HEK293 (cell line): Measurements from ENCODE around the gene CPB2.

Source experiments
- CTCF ChIA-PET: fragments of 350-600 bp; formaldehyde crosslinking; extraction: SDS; loops from one replicate; lab custom pipeline; 2021; ENCODE audit warnings: antibody characterized with exemption; lab: Yijun Ruan, JAX
- POLR2A ChIA-PET: fragments of 300-600 bp; formaldehyde crosslinking; extraction: SDS; loops from one replicate; lab custom pipeline; 2020; ENCODE audit warnings: antibody characterized with exemption, inconsistent platforms; lab: Yijun Ruan, JAX
- H3K27ac ChIP-seq: fragments of 200-500 bp; sonication (Bioruptor generic); 2 replicates; pipeline ENCODE4 v1.5.1; 2014; ENCODE audit warnings: low read depth, low read length, control low read depth, inconsistent platforms; ENCODE audit errors: extremely low read depth
- H3K36me3 ChIP-seq, 2 experiments: fragments of 200-500 bp in 1 of 2; sonication (Bioruptor generic) in 1 of 2; 1 replicate in 1 of 2; 2 replicates in 1 of 2; pipeline ENCODE4 v1.5.1; 2014 to 2017; ENCODE audit warnings: inconsistent platforms in 2 of 2, low read length in 2 of 2; ENCODE audit not compliant: control insufficient read depth in 2 of 2, insufficient read depth in 1 of 2
- H3K4me1 ChIP-seq: fragments of 200-500 bp; sonication (Bioruptor generic); 2 replicates; pipeline ENCODE4 v1.5.1; 2014; ENCODE audit warnings: mild to moderate bottlenecking, low read length, inconsistent platforms; ENCODE audit not compliant: control insufficient read depth, insufficient read depth
- H3K4me3 ChIP-seq: 2 replicates; pipeline ENCODE4 v1.5.1; 2011; ENCODE audit warnings: low read depth, mild to moderate bottlenecking, control low read depth, low read length, moderate library complexity
- H3K9me3 ChIP-seq: fragments of 200-500 bp; sonication (Bioruptor generic); 2 replicates; pipeline ENCODE4 v1.5.1; 2014; ENCODE audit warnings: low read depth, low read length, inconsistent platforms; ENCODE audit not compliant: control insufficient read depth, insufficient read depth
- BCL11A ChIP-seq: fragments of 450-650 bp; formaldehyde crosslinking; IDR thresholded peaks from 2 replicates; pipeline ENCODE4 v1.5.1; 2016; ENCODE audit warnings: low read depth, missing biosample characterization, missing genetic modification characterization
- GFI1B ChIP-seq: fragments of 450-650 bp; formaldehyde crosslinking; IDR thresholded peaks from 2 replicates; pipeline ENCODE4 v1.5.1; 2016; ENCODE audit warnings: missing biosample characterization, missing genetic modification characterization
- GLI4 ChIP-seq: fragments of 450-650 bp; formaldehyde crosslinking; IDR thresholded peaks from 2 replicates; pipeline ENCODE4 v1.5.1; 2016; ENCODE audit warnings: missing biosample characterization, missing genetic modification characterization
- PBX3 ChIP-seq: sonication (generic); formaldehyde crosslinking; IDR thresholded peaks from 2 replicates; pipeline ENCODE4 v1.8.1; 2022; ENCODE audit warnings: mild to moderate bottlenecking, moderate library complexity, missing genetic modification reagents
- PRDM2 ChIP-seq: fragments of 450-650 bp; formaldehyde crosslinking; IDR thresholded peaks from 2 replicates; pipeline ENCODE4 v1.5.1; 2016; ENCODE audit warnings: missing biosample characterization, missing genetic modification characterization, borderline replicate concordance
- PRDM6 ChIP-seq: fragments of 450-650 bp; formaldehyde crosslinking; IDR thresholded peaks from 2 replicates; pipeline ENCODE4 v1.5.1; 2017; ENCODE audit warnings: missing biosample characterization, missing genetic modification characterization
- SALL2 ChIP-seq: fragments of 450-650 bp; formaldehyde crosslinking; IDR thresholded peaks from 2 replicates; pipeline ENCODE4 v1.5.0; 2017; ENCODE audit warnings: missing biosample characterization, mild to moderate bottlenecking, missing genetic modification characterization, borderline replicate concordance
- TRIM28 ChIP-seq: IDR thresholded peaks from 2 replicates; pipeline ENCODE4 v1.6.1; 2011; ENCODE audit warnings: low read length, control low read depth, borderline replicate concordance
- YY1 ChIP-seq: fragments of 450-650 bp; formaldehyde crosslinking; IDR thresholded peaks from 2 replicates; pipeline ENCODE4 v1.5.1; 2018; ENCODE audit warnings: missing biosample characterization, missing genetic modification characterization
- ZBTB17 ChIP-seq: fragments of 450-650 bp; formaldehyde crosslinking; IDR thresholded peaks from 2 replicates; pipeline ENCODE4 v1.5.1; 2016; ENCODE audit warnings: missing biosample characterization, missing genetic modification characterization
- ZFP3 ChIP-seq: fragments of 450-650 bp; formaldehyde crosslinking; IDR thresholded peaks from 2 replicates; pipeline ENCODE4 v1.5.1; 2016; ENCODE audit warnings: low read depth, missing biosample characterization, missing genetic modification characterization
- ZNF2 ChIP-seq: fragments of 450-650 bp; formaldehyde crosslinking; IDR thresholded peaks from 2 replicates; pipeline ENCODE4 v1.5.1; 2016; ENCODE audit warnings: missing biosample characterization, missing genetic modification characterization
- ZNF26 ChIP-seq: fragments of 450-650 bp; formaldehyde crosslinking; IDR thresholded peaks from 2 replicates; pipeline ENCODE4 v1.5.1; 2016; ENCODE audit warnings: missing biosample characterization, missing genetic modification characterization
- ZNF416 ChIP-seq: fragments of 450-650 bp; formaldehyde crosslinking; IDR thresholded peaks from 2 replicates; pipeline ENCODE4 v1.5.1; 2016; ENCODE audit warnings: missing biosample characterization, missing genetic modification characterization
- ZNF488 ChIP-seq: fragments of 450-650 bp; formaldehyde crosslinking; IDR thresholded peaks from 2 replicates; pipeline ENCODE4 v1.5.1; 2016; ENCODE audit warnings: missing biosample characterization, missing genetic modification characterization
- ZNF501 ChIP-seq: fragments of 450-650 bp; formaldehyde crosslinking; IDR thresholded peaks from 2 replicates; pipeline ENCODE4 v1.5.1; 2016; ENCODE audit warnings: missing biosample characterization, missing genetic modification characterization
- ZNF529 ChIP-seq: fragments of 450-650 bp; formaldehyde crosslinking; IDR thresholded peaks from 2 replicates; pipeline ENCODE4 v1.5.1; 2017; ENCODE audit warnings: missing genetic modification characterization, missing biosample characterization; ENCODE audit not compliant: insufficient replicate concordance
- ZNF658 ChIP-seq: fragments of 450-650 bp; formaldehyde crosslinking; IDR thresholded peaks from 2 replicates; pipeline ENCODE4; 2016; ENCODE audit warnings: missing biosample characterization, missing genetic modification characterization
- ZNF707 ChIP-seq: fragments of 450-650 bp; formaldehyde crosslinking; IDR thresholded peaks from 2 replicates; pipeline ENCODE4 v1.5.1; 2016; ENCODE audit warnings: missing biosample characterization, missing genetic modification characterization
- ZSCAN23 ChIP-seq: fragments of 450-650 bp; formaldehyde crosslinking; IDR thresholded peaks from 2 replicates; pipeline ENCODE4 v1.5.1; 2016; ENCODE audit warnings: missing biosample characterization, missing genetic modification characterization

The CPB2 gene

GRCh38 chr13:46022481-46022880, 82.4 kb downstream of the CPB2 start:
- CTCF ChIA-PET = no interaction called here
- H3K36me3 ChIP-seq = peaks cover 8 to 18% of the 10 kb centered on the region in 2 experiments

More at GRCh38 chr13:46022481-46022880, 82.4 kb downstream of the CPB2 start:
- Histone ChIP-seq H3K27ac (no peak overlapping the region), H3K9me3 (no peaks in the 10 kb centered on the region), H3K4me3 (no peak overlapping the region), H3K4me1 (no peaks in the 10 kb centered on the region)
- POLR2A ChIA-PET = no interaction called here
- TF ChIP-seq ZNF707 (no peak), GFI1B (tag by site-specific recombination) (no peak), PBX3 (no peak), ZNF416 (tag by site-specific recombination) (no peak), PRDM2 (tag by site-specific recombination) (no peak), BCL11A (tag by site-specific recombination) (no peak), ZNF529 (tag by site-specific recombination) (no peak), ZNF501 (no peak), ZNF26 (tag by site-specific recombination) (no peak), PRDM6 (tag by site-specific recombination) (no peak), TRIM28 (no peak), ZNF2 (tag by site-specific recombination) (no peak), YY1 (tag by site-specific recombination) (no peak), ZNF658 (no peak), ZFP3 (tag by site-specific recombination) (no peak), SALL2 (tag by site-specific recombination) (no peak), ZBTB17 (tag by site-specific recombination) (no peak), ZNF488 (tag by site-specific recombination) (no peak), ZSCAN23 (tag by site-specific recombination) (no peak), GLI4 (tag by site-specific recombination) (no peak)
